ENCODE data around the gene FXR2.

The FXR2 gene

DNA sequence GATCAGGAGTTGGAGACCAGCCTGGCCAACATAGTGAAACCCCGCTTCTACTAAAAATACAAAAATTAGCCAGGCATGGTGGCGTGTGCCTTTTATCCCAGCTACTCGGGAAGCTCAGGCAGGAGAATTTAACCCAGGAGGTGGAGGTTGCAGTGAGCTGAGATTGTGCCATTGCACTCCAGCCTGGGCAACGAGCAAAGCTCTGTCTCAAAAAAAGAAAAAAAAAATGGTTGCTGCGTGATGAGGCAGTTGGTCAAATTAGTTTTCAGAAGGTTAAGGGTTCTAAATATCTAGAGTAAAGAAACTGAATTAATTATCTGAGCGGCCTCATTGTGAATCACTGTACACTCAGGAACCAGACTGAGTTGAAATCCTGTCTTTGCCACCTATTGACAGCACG lies 38.7 kb downstream of the FXR2 start:
- H3K27me3 ChIP-seq (ENCODE audit: low read depth, low read length) = no peaks in the 10 kb centered on the region
- H3K4me3 ChIP-seq (ENCODE audit: low read depth in 1 of 2, low read length in 2 of 2) = no peak overlapping the region
- peaks cover 44 to 62% of the 10 kb centered on the region in 2 donors for H3K36me3 ChIP-seq (ENCODE audit: control insufficient read depth in 1 of 2, insufficient read depth in 2 of 2, low read length in 2 of 2)
- H3K4me1 ChIP-seq (ENCODE audit: control insufficient read depth in 1 of 2, insufficient read depth in 2 of 2, low read length in 2 of 2) = peaks cover 19 to 53% of the 10 kb centered on the region in 2 donors
- H3K9me3 ChIP-seq (ENCODE audit: control insufficient read depth in 1 of 2, low read length in 2 of 2) = no peaks in the 10 kb centered on the region
- H3K27ac ChIP-seq (ENCODE audit: low read length) = no peak overlapping the region

DNA sequence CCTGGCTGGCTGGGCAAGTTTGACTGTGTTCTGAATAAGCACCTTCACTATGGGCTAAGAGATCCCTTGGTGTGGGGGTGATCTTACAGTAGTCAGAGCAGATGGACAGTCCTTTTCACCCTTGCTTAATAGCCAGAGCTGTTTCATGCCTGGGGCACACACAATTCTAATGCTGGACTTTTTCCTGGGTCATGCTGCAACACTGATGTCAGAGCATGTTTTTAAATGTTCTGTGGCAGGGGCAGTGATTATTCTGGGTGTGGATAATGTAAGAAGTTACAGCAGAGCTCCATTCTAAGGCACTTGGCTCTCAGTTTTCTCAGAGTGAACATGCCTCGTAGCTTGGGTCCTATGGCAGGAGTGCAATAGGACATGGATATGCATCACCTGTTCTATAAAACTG lies 39.2 kb downstream of the FXR2 start:
- Histone ChIP-seq H3K27ac (ENCODE audit: low read length) (peak overlapping the region; percentile 7), H3K36me3 (ENCODE audit: control insufficient read depth in 1 of 2, insufficient read depth in 2 of 2, low read length in 2 of 2) (peaks cover 48 to 67% of the 10 kb centered on the region in 2 donors), H3K9me3 (ENCODE audit: control insufficient read depth in 1 of 2, low read length in 2 of 2) (no peaks in the 10 kb centered on the region), H3K4me3 (ENCODE audit: low read depth in 1 of 2, low read length in 2 of 2) (peak overlapping the region in 1 of 2 donors; percentile 86), H3K4me1 (ENCODE audit: control insufficient read depth in 1 of 2, insufficient read depth in 2 of 2, low read length in 2 of 2) (peaks cover 19 to 48% of the 10 kb centered on the region in 2 donors), H3K27me3 (ENCODE audit: low read depth, low read length) (no peaks in the 10 kb centered on the region)

DNA sequence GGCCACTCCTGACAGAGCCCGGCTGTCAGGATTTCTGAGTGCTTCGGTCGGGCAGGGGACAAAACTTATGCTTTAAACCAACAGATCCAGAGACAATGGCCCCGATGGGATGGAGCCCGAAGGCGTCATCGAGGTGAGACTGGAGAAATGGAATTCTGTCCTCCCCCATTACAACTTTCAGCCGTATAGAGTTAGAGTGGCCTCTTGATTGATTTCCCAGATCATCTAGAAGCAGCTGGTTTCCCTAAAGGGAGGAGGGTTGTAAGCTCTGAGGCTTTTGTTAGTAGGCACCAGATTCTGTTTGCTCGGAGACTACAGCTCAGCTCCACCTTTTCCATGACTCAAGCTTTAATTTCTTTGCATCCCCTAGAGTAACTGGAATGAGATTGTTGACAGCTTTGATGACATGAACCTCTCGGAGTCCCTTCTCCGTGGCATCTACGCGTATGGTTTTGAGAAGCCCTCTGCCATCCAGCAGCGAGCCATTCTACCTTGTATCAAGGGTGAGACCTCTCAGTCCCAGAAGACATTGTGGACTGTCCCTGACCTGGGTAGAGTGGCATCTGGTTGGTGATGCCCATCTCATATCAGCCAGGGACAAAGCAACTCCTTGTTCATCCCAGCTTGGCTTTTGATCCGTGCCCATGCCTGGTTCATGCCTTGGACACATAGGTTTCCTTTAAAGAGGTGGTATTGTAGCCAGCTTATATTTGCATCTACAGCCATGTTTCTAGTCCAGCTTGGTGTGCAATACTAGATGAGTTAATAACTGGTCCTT lies 40.3 kb downstream of the FXR2 start:
- H3K9me3 ChIP-seq (ENCODE audit: control insufficient read depth in 1 of 2, low read length in 2 of 2) = no peaks in the 10 kb centered on the region
- H3K36me3 ChIP-seq (ENCODE audit: control insufficient read depth in 1 of 2, insufficient read depth in 2 of 2, low read length in 2 of 2) = peaks cover 60 to 75% of the 10 kb centered on the region in 2 donors
- peaks cover 19 to 40% of the 10 kb centered on the region in 2 donors for H3K4me1 ChIP-seq (ENCODE audit: control insufficient read depth in 1 of 2, insufficient read depth in 2 of 2, low read length in 2 of 2)
- H3K27me3 ChIP-seq (ENCODE audit: low read depth, low read length) = no peaks in the 10 kb centered on the region
- H3K4me3 ChIP-seq (ENCODE audit: low read depth in 1 of 2, low read length in 2 of 2) = peak overlapping the region; percentile 74 to 86
- peak overlapping the region; percentile 95 for H3K27ac ChIP-seq (ENCODE audit: low read length)

DNA sequence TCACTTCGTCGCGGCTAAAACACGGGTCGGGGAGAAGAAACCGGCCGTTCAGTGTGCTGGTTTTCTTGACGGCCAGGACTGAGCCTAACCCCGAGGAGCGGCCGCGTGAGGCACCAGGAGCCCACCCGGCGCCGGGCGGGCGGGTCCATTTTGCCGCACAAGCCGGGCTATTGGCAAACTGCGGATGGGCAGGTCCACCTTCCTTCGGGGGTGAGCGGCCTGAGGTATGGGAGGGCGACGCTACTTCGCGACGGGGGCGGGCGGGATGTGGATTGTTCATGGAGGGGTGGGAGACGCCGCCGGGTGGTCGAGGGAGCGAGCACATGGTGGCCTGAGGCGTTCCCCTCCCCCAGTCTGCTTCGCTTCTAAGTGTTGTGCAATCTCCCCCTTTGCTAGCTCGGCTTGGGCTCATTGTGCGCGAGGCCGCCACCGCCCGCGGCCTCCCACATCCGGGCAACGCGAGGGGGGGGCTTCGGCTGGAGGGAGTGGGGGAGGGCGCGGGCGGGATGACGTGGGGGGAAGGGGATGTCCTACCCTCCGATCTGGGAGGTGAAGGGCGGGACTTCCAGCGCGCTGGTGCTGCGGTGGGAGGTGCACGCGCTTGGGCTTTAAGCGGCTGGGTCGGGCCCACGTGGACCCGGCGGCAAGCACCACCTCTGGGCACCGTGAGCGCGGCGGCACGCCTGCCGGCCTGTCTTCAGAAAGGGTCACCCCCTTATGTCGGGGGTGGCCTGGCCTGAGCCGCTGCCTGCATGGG lies 41.2 kb downstream of the FXR2 start:
- H3K4me3 ChIP-seq (ENCODE audit: low read depth in 1 of 2, low read length in 2 of 2) = peak overlapping the region; percentile 74 to 86
- no peaks in the 10 kb centered on the region for H3K27me3 ChIP-seq (ENCODE audit: low read depth, low read length)
- peaks cover 10 to 37% of the 10 kb centered on the region in 2 donors for H3K4me1 ChIP-seq (ENCODE audit: control insufficient read depth in 1 of 2, insufficient read depth in 2 of 2, low read length in 2 of 2)
- peaks cover 60 to 72% of the 10 kb centered on the region in 2 donors for H3K36me3 ChIP-seq (ENCODE audit: control insufficient read depth in 1 of 2, insufficient read depth in 2 of 2, low read length in 2 of 2)
- no peaks in the 10 kb centered on the region for H3K9me3 ChIP-seq (ENCODE audit: control insufficient read depth in 1 of 2, low read length in 2 of 2)
- H3K27ac ChIP-seq (ENCODE audit: low read length) = peak overlapping the region; percentile 95

DNA sequence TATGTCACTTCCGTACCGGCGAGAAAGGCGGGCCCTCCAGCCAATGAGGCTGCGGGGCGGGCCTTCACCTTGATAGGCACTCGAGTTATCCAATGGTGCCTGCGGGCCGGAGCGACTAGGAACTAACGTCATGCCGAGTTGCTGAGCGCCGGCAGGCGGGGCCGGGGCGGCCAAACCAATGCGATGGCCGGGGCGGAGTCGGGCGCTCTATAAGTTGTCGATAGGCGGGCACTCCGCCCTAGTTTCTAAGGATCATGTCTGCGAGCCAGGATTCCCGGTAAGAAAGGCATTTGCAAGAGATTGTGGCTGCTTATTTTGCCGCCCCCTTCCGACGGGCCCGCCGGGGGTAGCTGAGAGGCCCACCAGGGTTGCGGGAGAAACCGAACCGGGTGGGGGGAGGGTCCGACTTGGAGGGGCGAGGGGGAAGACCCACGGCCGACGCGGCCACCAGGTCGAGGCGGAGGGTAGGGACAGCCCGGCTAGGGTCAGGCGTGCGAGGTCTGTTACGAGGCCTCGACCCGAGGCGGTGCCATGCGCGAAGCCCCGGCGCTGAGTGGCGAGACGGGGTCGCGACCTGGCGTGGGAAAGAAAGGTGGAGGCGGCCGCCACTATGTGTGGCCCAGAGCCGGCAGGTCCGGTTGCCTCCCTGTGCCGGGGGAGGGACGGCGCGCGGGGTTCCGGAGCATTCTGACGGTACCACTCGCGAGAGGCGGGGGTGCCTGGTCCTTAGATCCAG lies 41.9 kb downstream of the FXR2 start:
- H3K36me3 ChIP-seq (ENCODE audit: control insufficient read depth in 1 of 2, insufficient read depth in 2 of 2, low read length in 2 of 2) = peaks cover 55 to 67% of the 10 kb centered on the region in 2 donors

DNA sequence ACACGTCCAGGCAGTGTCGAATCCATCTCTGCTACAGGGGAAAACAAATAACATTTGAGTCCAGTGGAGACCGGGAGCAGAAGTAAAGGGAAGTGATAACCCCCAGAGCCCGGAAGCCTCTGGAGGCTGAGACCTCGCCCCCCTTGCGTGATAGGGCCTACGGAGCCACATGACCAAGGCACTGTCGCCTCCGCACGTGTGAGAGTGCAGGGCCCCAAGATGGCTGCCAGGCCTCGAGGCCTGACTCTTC lies 42.4 kb downstream of the FXR2 start:
- Histone ChIP-seq H3K4me3 (ENCODE audit: low read depth in 1 of 2, low read length in 2 of 2) (peak overlapping the region; percentile 53 to 83), H3K36me3 (ENCODE audit: control insufficient read depth in 1 of 2, insufficient read depth in 2 of 2, low read length in 2 of 2) (peaks cover 50 to 66% of the 10 kb centered on the region in 2 donors), H3K27ac (ENCODE audit: low read length) (peak overlapping the region; percentile 98), H3K9me3 (ENCODE audit: control insufficient read depth in 1 of 2, low read length in 2 of 2) (no peaks in the 10 kb centered on the region), H3K4me1 (ENCODE audit: control insufficient read depth in 1 of 2, insufficient read depth in 2 of 2, low read length in 2 of 2) (peaks cover 10 to 37% of the 10 kb centered on the region in 2 donors), H3K27me3 (ENCODE audit: low read depth, low read length) (no peaks in the 10 kb centered on the region)

More for the DNA sequence above, 41.9 kb downstream of the FXR2 start:
- Histone ChIP-seq H3K27ac (ENCODE audit: low read length) (peak overlapping the region; percentile 98), H3K4me3 (ENCODE audit: low read depth in 1 of 2, low read length in 2 of 2) (peak overlapping the region; percentile 74 to 86), H3K27me3 (ENCODE audit: low read depth, low read length) (no peaks in the 10 kb centered on the region), H3K4me1 (ENCODE audit: control insufficient read depth in 1 of 2, insufficient read depth in 2 of 2, low read length in 2 of 2) (peaks cover 10 to 37% of the 10 kb centered on the region in 2 donors), H3K9me3 (ENCODE audit: control insufficient read depth in 1 of 2, low read length in 2 of 2) (no peaks in the 10 kb centered on the region)

DNA sequence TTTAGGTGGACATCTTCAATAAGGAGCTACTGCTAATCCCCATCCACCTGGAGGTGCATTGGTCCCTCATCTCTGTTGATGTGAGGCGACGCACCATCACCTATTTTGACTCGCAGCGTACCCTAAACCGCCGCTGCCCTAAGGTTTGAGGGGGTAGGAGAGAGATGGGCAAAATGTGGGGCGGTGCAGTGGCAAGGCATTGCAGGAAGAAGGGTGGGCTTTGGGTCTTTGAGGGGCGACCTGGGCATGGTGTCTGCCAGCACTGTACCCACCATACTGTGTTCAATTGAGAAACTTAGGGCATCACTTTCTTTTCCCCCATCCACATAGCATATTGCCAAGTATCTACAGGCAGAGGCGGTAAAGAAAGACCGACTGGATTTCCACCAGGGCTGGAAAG lies 44.3 kb downstream of the FXR2 start:
- no peaks in the 10 kb centered on the region for H3K9me3 ChIP-seq (ENCODE audit: control insufficient read depth in 1 of 2, low read length in 2 of 2)
- no peak overlapping the region for H3K27ac ChIP-seq (ENCODE audit: low read length)
- H3K27me3 ChIP-seq (ENCODE audit: low read depth, low read length) = no peaks in the 10 kb centered on the region
- no peak overlapping the region for H3K4me3 ChIP-seq (ENCODE audit: low read depth in 1 of 2, low read length in 2 of 2)
- peaks cover 45 to 56% of the 10 kb centered on the region in 2 donors for H3K36me3 ChIP-seq (ENCODE audit: control insufficient read depth in 1 of 2, insufficient read depth in 2 of 2, low read length in 2 of 2)
- peaks cover 10 to 20% of the 10 kb centered on the region in 2 donors for H3K4me1 ChIP-seq (ENCODE audit: control insufficient read depth in 1 of 2, insufficient read depth in 2 of 2, low read length in 2 of 2)

DNA sequence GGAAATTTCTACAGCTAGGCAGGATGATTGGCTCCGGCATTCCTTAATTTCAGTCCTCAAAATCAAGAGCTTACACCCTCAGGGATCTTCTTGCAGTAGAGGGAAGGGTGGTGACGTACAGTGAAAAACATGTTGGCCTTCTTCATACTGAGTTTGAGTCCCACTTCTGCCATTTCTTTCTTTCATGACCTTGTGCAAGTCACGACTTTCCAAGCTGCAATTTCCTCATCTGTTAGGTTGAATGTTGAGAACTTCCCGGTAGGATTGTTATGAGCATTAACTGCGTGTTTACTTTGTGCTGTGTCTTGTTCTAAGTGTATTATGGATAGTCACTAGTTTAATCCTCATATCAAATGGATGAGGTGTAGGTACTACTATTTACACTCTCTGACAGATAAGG lies 45.1 kb downstream of the FXR2 start:
- Histone ChIP-seq H3K9me3 (ENCODE audit: control insufficient read depth in 1 of 2, low read length in 2 of 2) (no peaks in the 10 kb centered on the region), H3K4me1 (ENCODE audit: control insufficient read depth in 1 of 2, insufficient read depth in 2 of 2, low read length in 2 of 2) (peaks cover 5 to 15% of the 10 kb centered on the region in 2 donors), H3K4me3 (ENCODE audit: low read depth in 1 of 2, low read length in 2 of 2) (no peak overlapping the region), H3K27me3 (ENCODE audit: low read depth, low read length) (no peaks in the 10 kb centered on the region), H3K27ac (ENCODE audit: low read length) (no peak overlapping the region), H3K36me3 (ENCODE audit: control insufficient read depth in 1 of 2, insufficient read depth in 2 of 2, low read length in 2 of 2) (peaks cover 44 to 56% of the 10 kb centered on the region in 2 donors)

DNA sequence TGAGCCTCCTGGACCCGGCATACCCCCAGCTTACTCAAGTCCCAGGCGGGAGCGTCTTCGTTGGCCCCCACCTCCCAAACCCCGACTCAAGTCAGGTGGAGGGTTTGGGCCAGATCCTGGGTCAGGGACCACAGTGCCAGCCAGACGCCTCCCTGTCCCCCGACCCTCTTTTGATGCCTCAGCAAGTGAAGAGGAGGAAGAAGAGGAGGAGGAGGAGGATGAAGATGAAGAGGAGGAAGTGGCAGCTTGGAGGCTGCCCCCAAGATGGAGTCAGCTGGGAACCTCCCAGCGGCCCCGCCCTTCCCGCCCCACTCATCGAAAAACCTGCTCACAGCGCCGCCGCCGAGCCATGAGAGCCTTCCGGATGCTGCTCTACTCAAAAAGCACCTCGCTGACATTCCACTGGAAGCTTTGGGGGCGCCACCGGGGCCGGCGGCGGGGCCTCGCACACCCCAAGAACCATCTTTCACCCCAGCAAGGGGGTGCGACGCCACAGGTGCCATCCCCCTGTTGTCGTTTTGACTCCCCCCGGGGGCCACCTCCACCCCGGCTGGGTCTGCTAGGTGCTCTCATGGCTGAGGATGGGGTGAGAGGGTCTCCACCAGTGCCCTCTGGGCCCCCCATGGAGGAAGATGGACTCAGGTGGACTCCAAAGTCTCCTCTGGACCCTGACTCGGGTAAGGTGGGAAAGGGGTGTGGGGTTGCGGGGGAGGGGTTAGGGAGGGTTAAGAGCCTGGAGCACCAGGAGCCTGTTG lies 51.4 kb downstream of the FXR2 start:
- no peak overlapping the region for H3K27ac ChIP-seq (ENCODE audit: low read length)
- H3K36me3 ChIP-seq (ENCODE audit: control insufficient read depth in 1 of 2, insufficient read depth in 2 of 2, low read length in 2 of 2) = peaks cover 30 to 40% of the 10 kb centered on the region in 2 donors
- H3K27me3 ChIP-seq (ENCODE audit: low read depth, low read length) = no peaks in the 10 kb centered on the region
- H3K4me3 ChIP-seq (ENCODE audit: low read depth in 1 of 2, low read length in 2 of 2) = peak overlapping the region in 1 of 2 donors; percentile 96
- H3K9me3 ChIP-seq (ENCODE audit: control insufficient read depth in 1 of 2, low read length in 2 of 2) = no peaks in the 10 kb centered on the region
- H3K4me1 ChIP-seq (ENCODE audit: control insufficient read depth in 1 of 2, insufficient read depth in 2 of 2, low read length in 2 of 2) = peaks cover 36 to 53% of the 10 kb centered on the region in 2 donors

DNA sequence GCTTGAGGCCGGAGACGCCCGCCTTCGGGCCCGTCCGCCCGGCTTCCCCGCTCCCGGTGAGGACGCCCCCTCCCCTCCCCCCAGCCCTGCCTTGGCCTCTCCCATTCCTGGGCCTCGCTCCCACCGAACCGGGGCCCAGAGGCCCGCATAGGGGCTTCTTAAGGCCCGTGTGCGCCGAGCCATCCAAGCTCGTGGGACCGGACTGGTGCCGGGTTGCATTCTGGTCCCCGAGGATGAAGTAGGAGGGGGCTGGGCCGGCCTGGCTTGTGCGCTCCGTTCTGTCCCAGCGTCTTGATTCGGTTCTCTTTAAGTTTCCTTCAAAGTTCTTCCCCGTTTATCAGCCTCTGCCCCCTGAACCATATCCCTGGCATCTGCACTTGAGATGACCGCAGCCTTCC lies 52.5 kb downstream of the FXR2 start:
- H3K9me3 ChIP-seq (ENCODE audit: control insufficient read depth in 1 of 2, low read length in 2 of 2) = no peaks in the 10 kb centered on the region
- peak overlapping the region; percentile 90 to 96 for H3K4me3 ChIP-seq (ENCODE audit: low read depth in 1 of 2, low read length in 2 of 2)
- H3K27ac ChIP-seq (ENCODE audit: low read length) = peak overlapping the region; percentile 67
- H3K36me3 ChIP-seq (ENCODE audit: control insufficient read depth in 1 of 2, insufficient read depth in 2 of 2, low read length in 2 of 2) = peaks cover 30 to 34% of the 10 kb centered on the region in 2 donors
- H3K27me3 ChIP-seq (ENCODE audit: low read depth, low read length) = no peaks in the 10 kb centered on the region
- peaks cover 41 to 63% of the 10 kb centered on the region in 2 donors for H3K4me1 ChIP-seq (ENCODE audit: control insufficient read depth in 1 of 2, insufficient read depth in 2 of 2, low read length in 2 of 2)

Data from muscle layer of duodenum (tissue), 2 donors.